Activated CD8-positive, alpha-beta T cell treated with anti-CD3 and anti-CD28 coated beads, Interleukin-2, amount 10 ng/mL, durations not matched to agents 7 days and 5 days (primary cell): Measurements from ENCODE around the gene CCDC152. TPM values are rescaled to one million over a fixed set of nuclear protein-coding genes. Genes with fewer than 3 reads are reported as not detected.
"Not testable (repeated sequence)": the region's sequence is repeated elsewhere in the genome, so short reads cannot be mapped to it uniquely, and the experiment has no call there.

Experiments used
- ATAC-seq: fragments of 150-1000 bp; cut with Tn5 transposase; one replicate; pipeline ENCODE4 v1.10.0; 2021; ENCODE audit warnings: moderate library complexity
- CTCF ChIA-PET: fragments of 350-600 bp; sonication (Branson Sonifier 250); formaldehyde crosslinking; loops from one replicate; lab custom pipeline; 2021; ENCODE audit warnings: antibody characterized with exemption; lab: Charles Lee
- POLR2A ChIA-PET: fragments of 350-600 bp; sonication (Branson Sonifier 250); formaldehyde crosslinking; loops from one replicate; lab custom pipeline; 2021; ENCODE audit warnings: antibody characterized with exemption; lab: Charles Lee
- DNase-seq: peaks from one replicate; pipeline ENCODE4 v3.0.0-alpha.2; 2020
- H3K27ac Mint-ChIP-seq: one replicate; pipeline ENCODE4 v1.8.0; 2021; ENCODE audit warnings: mild to moderate bottlenecking, mixed read lengths
- H3K27me3 Mint-ChIP-seq: one replicate; pipeline ENCODE4 v1.8.0; 2021; ENCODE audit warnings: low read depth, mixed read lengths
- H3K36me3 Mint-ChIP-seq: one replicate; pipeline ENCODE4 v1.8.0; 2021; ENCODE audit warnings: low read depth, mixed read lengths
- H3K4me1 Mint-ChIP-seq: one replicate; pipeline ENCODE4 v1.8.0; 2021; ENCODE audit warnings: low read depth, mixed read lengths
- H3K4me3 Mint-ChIP-seq: one replicate; pipeline ENCODE4 v1.8.0; 2021; ENCODE audit warnings: mild to moderate bottlenecking, mixed read lengths
- H3K9me3 Mint-ChIP-seq: one replicate; pipeline ENCODE4 v1.8.0; 2022; ENCODE audit warnings: mixed read lengths; ENCODE audit not compliant: insufficient read depth
- total RNA-seq, 2 experiments: library from RNA; stranded (reverse); gene quantifications; one replicate each; pipeline ENCODE4 v1.2.3, GENCODE V29; 2021

CCDC152 gene
- total RNA-seq, result 1 to 10 TPM; 6.5 to 7.0 TPM

GRCh38 chr5:42756606-42757601, at the start of gene CCDC152:
Gene CCDC152, plus strand, starts transcription at chr5:42756818. Its CDS starts 2,304 bp downstream, at chr5:42759122.
- Mint-ChIP-seq H3K4me1 (peaks cover 3% of the 10 kb centered on the region), H3K27ac (peak within 1 kb of the TSS; percentile 77), H3K36me3 (peaks cover 1% of the 10 kb centered on the region), H3K4me3 (peak within 1 kb of the TSS; percentile 83), H3K9me3 (no peaks in the 10 kb centered on the region), H3K27me3 (no peaks in the 10 kb centered on the region)
- DNase-seq, result peak; percentile 71
- CTCF ChIA-PET, result interaction anchor here (1.3 kb wide), 1 partner anchor 11 kb away, joined by 3 read pairs; no protein-coding TSS in a partner anchor
- POLR2A ChIA-PET, result no interaction called here
- ATAC-seq, result peak; percentile 99

GRCh38 chr5:42715785-42716184, 40.8 kb upstream of the CCDC152 start:
- ChIA-PET POLR2A (no interaction called here), CTCF (no interaction called here)
- DNase-seq, result no peak
- peaks cover 24% of the 10 kb centered on the region for H3K27me3 Mint-ChIP-seq
- H3K4me3 Mint-ChIP-seq, result no peak overlapping the region
- ATAC-seq, result no peak
- peaks cover 22% of the 10 kb centered on the region for H3K4me1 Mint-ChIP-seq
- H3K27ac Mint-ChIP-seq, result no peak overlapping the region
- H3K9me3 Mint-ChIP-seq, result no peaks in the 10 kb centered on the region
- H3K36me3 Mint-ChIP-seq, result no peaks in the 10 kb centered on the region

DNA sequence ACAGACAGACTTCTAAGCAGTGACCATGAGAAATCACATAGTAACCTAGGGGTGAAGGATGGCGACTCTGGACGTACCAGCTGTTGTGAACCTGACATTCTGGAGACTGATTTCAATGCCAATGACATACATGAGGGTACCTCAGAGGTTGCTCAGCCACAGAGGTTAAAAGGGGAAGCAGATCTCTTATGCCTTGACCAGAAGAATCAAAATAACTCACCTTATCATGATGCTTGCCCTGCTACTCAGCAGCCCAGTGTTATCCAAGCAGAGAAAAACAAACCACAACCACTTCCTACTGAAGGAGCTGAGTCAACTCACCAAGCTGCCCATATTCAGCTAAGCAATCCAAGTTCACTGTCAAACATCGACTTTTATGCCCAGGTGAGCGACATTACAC, 38.0 kb upstream of the CCDC152 start:
- DNase-seq, result peak; percentile 54
- CTCF ChIA-PET, result interaction anchor here (0.7 to 1.3 kb wide), 6 partner anchors 27 to 190 kb away, joined by 3 to 4 read pairs (median 3); no protein-coding TSS in a partner anchor
- no peaks in the 10 kb centered on the region for H3K36me3 Mint-ChIP-seq
- ATAC-seq, result peak; percentile 88
- H3K9me3 Mint-ChIP-seq, result no peaks in the 10 kb centered on the region
- peaks cover 26% of the 10 kb centered on the region for H3K4me1 Mint-ChIP-seq
- POLR2A ChIA-PET, result no interaction called here
- peaks cover 37% of the 10 kb centered on the region for H3K27me3 Mint-ChIP-seq
- no peak overlapping the region for H3K4me3 Mint-ChIP-seq
- no peak overlapping the region for H3K27ac Mint-ChIP-seq

- DNase-seq (peak; percentile 22), ATAC-seq (no peak)
- no peaks in the 10 kb centered on the region for H3K9me3 Mint-ChIP-seq
- no peaks in the 10 kb centered on the region for H3K36me3 Mint-ChIP-seq
- H3K4me1 Mint-ChIP-seq, result peaks cover 26% of the 10 kb centered on the region
- ChIA-PET POLR2A (no interaction called here), CTCF (interaction anchor here (1.0 to 1.3 kb wide), 4 partner anchors 26 to 171 kb away, joined by 3 to 4 read pairs (median 4); no protein-coding TSS in a partner anchor)
- H3K27ac Mint-ChIP-seq, result no peak overlapping the region
- no peak overlapping the region for H3K4me3 Mint-ChIP-seq
- H3K27me3 Mint-ChIP-seq, result peaks cover 38% of the 10 kb centered on the region
Observed at GRCh38 chr5:42719034-42719433, 37.6 kb upstream of the CCDC152 start.

DNA sequence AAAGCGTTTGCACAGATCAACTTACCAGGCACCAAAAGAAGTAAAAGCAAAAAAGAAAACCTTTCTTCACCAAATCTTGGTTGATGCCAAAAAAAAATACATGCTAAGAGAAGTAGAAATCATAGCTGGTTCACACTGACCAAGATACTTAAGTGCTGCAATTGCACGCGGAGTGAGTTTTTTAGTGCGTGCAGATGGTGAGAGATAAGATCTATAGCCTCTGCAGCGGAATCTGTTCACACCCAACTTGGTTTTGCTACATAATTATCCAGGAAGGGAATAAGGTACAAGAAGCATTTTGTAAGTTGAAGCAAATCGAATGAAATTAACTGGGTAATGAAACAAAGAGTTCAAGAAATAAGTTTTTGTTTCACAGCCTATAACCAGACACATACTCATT, 36.4 kb upstream of the CCDC152 start:
- no peak overlapping the region for H3K4me3 Mint-ChIP-seq
- POLR2A ChIA-PET, result no interaction called here
- CTCF ChIA-PET, result no interaction called here

GRCh38 chr5:42721484-42721883, 35.1 kb upstream of the CCDC152 start:
- Mint-ChIP-seq H3K9me3 (no peaks in the 10 kb centered on the region), H3K27me3 (peaks cover 42% of the 10 kb centered on the region), H3K36me3 (no peaks in the 10 kb centered on the region), H3K4me3 (no peak overlapping the region), H3K4me1 (peaks cover 26% of the 10 kb centered on the region), H3K27ac (no peak overlapping the region)
- CTCF ChIA-PET, result interaction anchor here (1.1 to 1.6 kb wide), 4 partner anchors 24 to 168 kb away, joined by 3 to 6 read pairs (median 4); no protein-coding TSS in a partner anchor
- no peak for ATAC-seq
- DNase-seq, result no peak
- POLR2A ChIA-PET, result no interaction called here

More for the DNA sequence above, 36.4 kb upstream of the CCDC152 start:
- H3K27me3 Mint-ChIP-seq, result peaks cover 41% of the 10 kb centered on the region
- H3K36me3 Mint-ChIP-seq, result no peaks in the 10 kb centered on the region
- no peak overlapping the region for H3K27ac Mint-ChIP-seq
- H3K9me3 Mint-ChIP-seq, result no peaks in the 10 kb centered on the region
- DNase-seq (peak; percentile 35), ATAC-seq (peak; percentile 52)
- H3K4me1 Mint-ChIP-seq, result peaks cover 26% of the 10 kb centered on the region

- H3K27me3 Mint-ChIP-seq, H3K4me1 Mint-ChIP-seq, DNase-seq, H3K9me3 Mint-ChIP-seq, ATAC-seq, H3K4me3 Mint-ChIP-seq, H3K36me3 Mint-ChIP-seq, POLR2A ChIA-PET, H3K27ac Mint-ChIP-seq: not testable (repeated sequence)
- CTCF ChIA-PET, result interaction anchor here (1.1 to 1.4 kb wide), 2 partner anchors 10 to 11 kb away, joined by 3 to 4 read pairs; no protein-coding TSS in a partner anchor
Observed at GRCh38 chr5:42734531-42735058, 22.0 kb upstream of the CCDC152 start.

- CTCF ChIA-PET, result interaction anchor here (1.1 kb wide), 1 partner anchor 168 kb away, joined by 3 read pairs; no protein-coding TSS in a partner anchor
- no peaks in the 10 kb centered on the region for H3K36me3 Mint-ChIP-seq
- no peaks in the 10 kb centered on the region for H3K4me1 Mint-ChIP-seq
- ATAC-seq (no peak), DNase-seq (no peak)
- POLR2A ChIA-PET, result no interaction called here
- H3K27ac Mint-ChIP-seq, result no peak overlapping the region
- H3K27me3 Mint-ChIP-seq, result peaks cover 2% of the 10 kb centered on the region
- H3K9me3 Mint-ChIP-seq, result no peaks in the 10 kb centered on the region
- H3K4me3 Mint-ChIP-seq, result no peak overlapping the region
Observed at GRCh38 chr5:42740920-42741319, 15.7 kb upstream of the CCDC152 start.

DNA sequence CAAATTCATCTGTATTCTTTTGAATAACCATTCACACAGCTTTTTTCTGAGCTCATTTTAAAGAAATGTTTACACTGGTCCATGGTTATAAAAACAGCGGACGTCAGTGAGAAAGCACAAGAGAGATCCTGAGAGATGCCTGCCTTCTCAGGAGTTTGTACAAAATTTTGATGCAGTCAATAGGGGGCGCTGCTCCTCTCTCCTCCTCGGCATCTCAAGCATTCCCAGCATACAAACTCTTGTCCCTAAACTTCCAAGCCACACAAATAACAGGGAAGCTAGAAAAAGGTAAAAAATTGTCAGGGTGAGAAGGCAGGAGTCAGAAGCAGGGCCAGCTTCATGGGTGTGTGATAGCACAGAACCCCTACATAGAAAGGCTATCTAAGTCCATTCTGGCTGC, 11.2 kb upstream of the CCDC152 start:
- H3K4me3 Mint-ChIP-seq, result no peak overlapping the region
- POLR2A ChIA-PET, result no interaction called here

DNA sequence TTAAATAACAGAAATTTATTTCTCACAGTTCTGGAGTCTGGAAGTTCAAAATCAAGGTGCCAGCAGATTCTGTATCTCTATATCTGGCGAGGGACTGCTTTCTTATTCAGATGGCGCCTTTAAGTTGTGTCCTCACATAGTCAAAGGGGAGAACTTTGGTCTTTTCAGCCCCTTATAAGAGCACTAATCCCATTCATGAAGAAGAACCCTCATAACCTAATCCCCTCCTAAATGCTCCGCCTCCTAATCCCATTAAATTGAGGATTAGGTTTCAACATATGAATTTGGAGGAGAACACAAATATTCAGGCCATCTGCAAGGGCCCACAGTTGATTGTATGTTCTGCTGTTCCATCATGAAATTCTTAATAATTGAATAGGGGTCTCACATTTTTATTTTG, 10.8 kb upstream of the CCDC152 start:
- no peak overlapping the region for H3K27ac Mint-ChIP-seq
- CTCF ChIA-PET, result interaction anchor here (0.7 to 1.5 kb wide), 5 partner anchors 12 to 331 kb away, joined by 3 to 5 read pairs (median 4); no protein-coding TSS in a partner anchor
- H3K9me3 Mint-ChIP-seq, result no peaks in the 10 kb centered on the region
- no peak for ATAC-seq
- no peak for DNase-seq
- no peaks in the 10 kb centered on the region for H3K36me3 Mint-ChIP-seq
- POLR2A ChIA-PET, result no interaction called here
- H3K4me3 Mint-ChIP-seq, result no peak overlapping the region
- peaks cover 10% of the 10 kb centered on the region for H3K4me1 Mint-ChIP-seq
- H3K27me3 Mint-ChIP-seq, result peaks cover 2% of the 10 kb centered on the region

More for the DNA sequence above, 11.2 kb upstream of the CCDC152 start:
- Mint-ChIP-seq H3K27me3 (peaks cover 2% of the 10 kb centered on the region), H3K9me3 (no peaks in the 10 kb centered on the region), H3K36me3 (no peaks in the 10 kb centered on the region), H3K4me1 (peaks cover 10% of the 10 kb centered on the region), H3K27ac (no peak overlapping the region)
- ATAC-seq (no peak), DNase-seq (no peak)
- CTCF ChIA-PET, result interaction anchor here (0.6 to 1.5 kb wide), 7 partner anchors 11 to 57 kb away, joined by 3 to 5 read pairs (median 4); no protein-coding TSS in a partner anchor

GRCh38 chr5:42749020-42749419, 7.6 kb upstream of the CCDC152 start:
- H3K27me3 Mint-ChIP-seq, result no peaks in the 10 kb centered on the region
- no peaks in the 10 kb centered on the region for H3K36me3 Mint-ChIP-seq
- ChIA-PET POLR2A (interaction anchor here (0.6 kb wide), 1 partner anchor 289 kb away, joined by 4 read pairs; no protein-coding TSS in a partner anchor), CTCF (no interaction called here)
- no peak overlapping the region for H3K27ac Mint-ChIP-seq
- H3K9me3 Mint-ChIP-seq, result no peaks in the 10 kb centered on the region
- no peak overlapping the region for H3K4me3 Mint-ChIP-seq
- no peak for DNase-seq
- peaks cover 10% of the 10 kb centered on the region for H3K4me1 Mint-ChIP-seq
- peak; percentile 76 for ATAC-seq
